OCI-LY3 (cell line): ENCODE data around the gene RLN1.
"Not testable (repeated sequence)": the region's sequence is repeated elsewhere in the genome, so short reads cannot be mapped to it uniquely, and the experiment has no call there.

Experiments
- EZH2phosphoT487 ChIP-seq: fragments of 200-600 bp; shearing (Covaris generic); IDR thresholded peaks from 2 replicates; pipeline ENCODE4 v1.6.1; 2018; ENCODE audit warnings: antibody characterized with exemption, mixed run types, low read depth
- TF ChIP-seq, protein P1 (sequence below): fragments of 200-600, 300-600 bp; sonication (generic); IDR thresholded peaks from 2 replicates; pipeline ENCODE4 v1.5.1; 2014; ENCODE audit warnings: antibody characterized with exemption, low read length, low read depth

- TF ChIP-seq, protein P1, sequence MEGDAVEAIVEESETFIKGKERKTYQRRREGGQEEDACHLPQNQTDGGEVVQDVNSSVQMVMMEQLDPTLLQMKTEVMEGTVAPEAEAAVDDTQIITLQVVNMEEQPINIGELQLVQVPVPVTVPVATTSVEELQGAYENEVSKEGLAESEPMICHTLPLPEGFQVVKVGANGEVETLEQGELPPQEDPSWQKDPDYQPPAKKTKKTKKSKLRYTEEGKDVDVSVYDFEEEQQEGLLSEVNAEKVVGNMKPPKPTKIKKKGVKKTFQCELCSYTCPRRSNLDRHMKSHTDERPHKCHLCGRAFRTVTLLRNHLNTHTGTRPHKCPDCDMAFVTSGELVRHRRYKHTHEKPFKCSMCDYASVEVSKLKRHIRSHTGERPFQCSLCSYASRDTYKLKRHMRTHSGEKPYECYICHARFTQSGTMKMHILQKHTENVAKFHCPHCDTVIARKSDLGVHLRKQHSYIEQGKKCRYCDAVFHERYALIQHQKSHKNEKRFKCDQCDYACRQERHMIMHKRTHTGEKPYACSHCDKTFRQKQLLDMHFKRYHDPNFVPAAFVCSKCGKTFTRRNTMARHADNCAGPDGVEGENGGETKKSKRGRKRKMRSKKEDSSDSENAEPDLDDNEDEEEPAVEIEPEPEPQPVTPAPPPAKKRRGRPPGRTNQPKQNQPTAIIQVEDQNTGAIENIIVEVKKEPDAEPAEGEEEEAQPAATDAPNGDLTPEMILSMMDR = not testable (repeated sequence)
- TF ChIP-seq EZH2phosphoT487 = not testable (repeated sequence)
Measured at GRCh38 chr9:5303840-5304795, 35.6 kb downstream of the RLN1 start, which contains the start of gene RLN2.
